OCI-LY1 (cell line): ENCODE measurements around the gene PTGIS.

Experiments
- H2AFZ ChIP-seq: fragments of 200-600 bp; sonication (generic), shearing (Covaris generic); 2 replicates; pipeline ENCODE4 v1.6.0; 2014; ENCODE audit warnings: antibody characterized with exemption, mild to moderate bottlenecking, low read length
- H3F3A ChIP-seq: fragments of 200-600 bp; sonication (generic), shearing (Covaris generic); 2 replicates; pipeline ENCODE4 v1.6.0; 2014; ENCODE audit warnings: mild to moderate bottlenecking, antibody characterized with exemption, low read length, moderate library complexity; ENCODE audit not compliant: insufficient read depth
- H3K27ac ChIP-seq: fragments of 200-600 bp; sonication (generic); 2 replicates; pipeline ENCODE4 v1.5.1; 2014; ENCODE audit warnings: low read length, mixed run types, mild to moderate bottlenecking, low read depth; ENCODE audit not compliant: poor library complexity, severe bottlenecking
- H3K27me3 ChIP-seq: fragments of 200-600 bp; sonication (generic); 2 replicates; pipeline ENCODE4 v1.6.0; 2014; ENCODE audit warnings: antibody characterized with exemption, mild to moderate bottlenecking, low read length, moderate library complexity; ENCODE audit not compliant: insufficient read depth
- H3K36me3 ChIP-seq: fragments of 200-600 bp; sonication (generic); 2 replicates; pipeline ENCODE4 v1.6.1; 2014; ENCODE audit warnings: mild to moderate bottlenecking, antibody characterized with exemption, low read length, moderate library complexity, mixed read lengths; ENCODE audit not compliant: insufficient read depth
- H3K4me1 ChIP-seq: fragments of 200-600 bp; sonication (generic); 2 replicates; pipeline ENCODE4 v1.5.1; 2014; ENCODE audit warnings: mild to moderate bottlenecking, low read length, moderate library complexity; ENCODE audit not compliant: insufficient read depth, severe bottlenecking
- H3K4me2 ChIP-seq: fragments of 200-600 bp; sonication (generic), shearing (Covaris generic); 2 replicates; pipeline ENCODE4 v1.6.1; 2014; ENCODE audit warnings: low read length
- H3K4me3 ChIP-seq: fragments of 200-600 bp; sonication (generic); 2 replicates; pipeline ENCODE4 v1.5.1; 2014; ENCODE audit warnings: low read length, low read depth, mild to moderate bottlenecking, mixed read lengths; ENCODE audit not compliant: poor library complexity, severe bottlenecking
- H3K79me2 ChIP-seq: fragments of 200-600 bp; shearing (Covaris generic); 2 replicates; pipeline ENCODE4 v1.6.1; 2016; ENCODE audit warnings: mixed run types, low read length, mixed read lengths; ENCODE audit not compliant: insufficient read depth
- H3K9ac ChIP-seq: fragments of 200-600 bp; sonication (generic), shearing (Covaris generic); 2 replicates; pipeline ENCODE4 v1.6.1; 2014; ENCODE audit warnings: mild to moderate bottlenecking, low read length, mixed read lengths
- H3K9me2 ChIP-seq: fragments of 200-600 bp; sonication (generic), shearing (Covaris generic); 2 replicates; pipeline ENCODE4 v1.6.1; 2014; ENCODE audit warnings: low read depth, mild to moderate bottlenecking, low read length, mixed read lengths
- H3K9me3 ChIP-seq: fragments of 200-600 bp; shearing (Covaris generic); 2 replicates; pipeline ENCODE4 v1.6.1; 2014; ENCODE audit warnings: low read length, mixed read lengths
- H4K20me1 ChIP-seq: fragments of 200-600 bp; sonication (generic), shearing (Covaris generic); 2 replicates; pipeline ENCODE4 v1.6.0; 2016; ENCODE audit warnings: mild to moderate bottlenecking, low read length; ENCODE audit not compliant: insufficient read depth
- EZH2 ChIP-seq: fragments of 200-600 bp; sonication (generic), shearing (Covaris generic); IDR thresholded peaks from 2 replicates; pipeline ENCODE4 v1.8.0; 2017; ENCODE audit warnings: borderline replicate concordance, mixed run types, mild to moderate bottlenecking, antibody characterized with exemption, low read length, moderate library complexity, mixed read lengths
- TF ChIP-seq, protein P1 (sequence below): fragments of 200-600 bp; sonication (generic), shearing (Covaris generic); IDR thresholded peaks from 2 replicates; pipeline ENCODE4 v1.5.1; 2017; ENCODE audit warnings: mild to moderate bottlenecking, antibody characterized with exemption, low read length, moderate library complexity, mixed read lengths

Gene PTGIS

DNA sequence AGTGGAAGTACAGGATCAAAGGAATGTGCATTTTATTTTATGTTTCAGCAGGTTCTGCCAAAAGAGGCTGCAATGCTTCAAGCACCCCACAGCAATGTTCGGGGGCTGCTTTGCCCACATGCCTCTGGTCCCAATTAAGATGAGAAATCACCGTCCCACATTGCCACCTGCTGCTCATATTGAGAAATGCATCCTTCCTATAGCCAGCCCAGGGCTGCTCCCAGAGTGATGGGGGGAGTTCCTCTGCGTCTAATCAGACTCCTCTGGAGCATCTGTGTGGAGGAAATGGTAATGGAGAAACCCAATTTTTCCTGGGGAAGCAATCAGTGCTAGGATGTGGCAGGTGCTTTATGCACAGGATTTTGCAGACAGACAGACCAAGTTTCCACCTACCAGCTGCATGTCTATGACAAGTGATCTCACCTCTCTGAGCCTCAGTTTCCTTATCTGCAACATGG is 33.7 kb downstream of the PTGIS start:
- Histone ChIP-seq H3K79me2 (no peaks in the 10 kb centered on the region), H3K9ac (no peak overlapping the region), H3F3A (0 out of 2 replicates have a peak, but pooled peaks cover 3% of the 10 kb centered on the region), H3K36me3 (no peaks in the 10 kb centered on the region; the same call in 1 of the 2 replicates), H4K20me1 (no peaks in the 10 kb centered on the region), H2AFZ (no peak overlapping the region), H3K9me2 (no peaks in the 10 kb centered on the region), H3K4me2 (0 out of 2 replicates have a peak overlapping the region, but pooled peaks have one; percentile 11), H3K9me3 (no peaks in the 10 kb centered on the region; the same call in 1 of the 2 replicates), H3K4me3 (no peak overlapping the region), H3K4me1 (no peaks in the 10 kb centered on the region), H3K27me3 (no peaks in the 10 kb centered on the region; the same call in 1 of the 2 replicates), H3K27ac (no peak overlapping the region)
- TF ChIP-seq, protein P1, sequence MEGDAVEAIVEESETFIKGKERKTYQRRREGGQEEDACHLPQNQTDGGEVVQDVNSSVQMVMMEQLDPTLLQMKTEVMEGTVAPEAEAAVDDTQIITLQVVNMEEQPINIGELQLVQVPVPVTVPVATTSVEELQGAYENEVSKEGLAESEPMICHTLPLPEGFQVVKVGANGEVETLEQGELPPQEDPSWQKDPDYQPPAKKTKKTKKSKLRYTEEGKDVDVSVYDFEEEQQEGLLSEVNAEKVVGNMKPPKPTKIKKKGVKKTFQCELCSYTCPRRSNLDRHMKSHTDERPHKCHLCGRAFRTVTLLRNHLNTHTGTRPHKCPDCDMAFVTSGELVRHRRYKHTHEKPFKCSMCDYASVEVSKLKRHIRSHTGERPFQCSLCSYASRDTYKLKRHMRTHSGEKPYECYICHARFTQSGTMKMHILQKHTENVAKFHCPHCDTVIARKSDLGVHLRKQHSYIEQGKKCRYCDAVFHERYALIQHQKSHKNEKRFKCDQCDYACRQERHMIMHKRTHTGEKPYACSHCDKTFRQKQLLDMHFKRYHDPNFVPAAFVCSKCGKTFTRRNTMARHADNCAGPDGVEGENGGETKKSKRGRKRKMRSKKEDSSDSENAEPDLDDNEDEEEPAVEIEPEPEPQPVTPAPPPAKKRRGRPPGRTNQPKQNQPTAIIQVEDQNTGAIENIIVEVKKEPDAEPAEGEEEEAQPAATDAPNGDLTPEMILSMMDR: peak; percentile 88
- no peak for TF ChIP-seq EZH2

DNA sequence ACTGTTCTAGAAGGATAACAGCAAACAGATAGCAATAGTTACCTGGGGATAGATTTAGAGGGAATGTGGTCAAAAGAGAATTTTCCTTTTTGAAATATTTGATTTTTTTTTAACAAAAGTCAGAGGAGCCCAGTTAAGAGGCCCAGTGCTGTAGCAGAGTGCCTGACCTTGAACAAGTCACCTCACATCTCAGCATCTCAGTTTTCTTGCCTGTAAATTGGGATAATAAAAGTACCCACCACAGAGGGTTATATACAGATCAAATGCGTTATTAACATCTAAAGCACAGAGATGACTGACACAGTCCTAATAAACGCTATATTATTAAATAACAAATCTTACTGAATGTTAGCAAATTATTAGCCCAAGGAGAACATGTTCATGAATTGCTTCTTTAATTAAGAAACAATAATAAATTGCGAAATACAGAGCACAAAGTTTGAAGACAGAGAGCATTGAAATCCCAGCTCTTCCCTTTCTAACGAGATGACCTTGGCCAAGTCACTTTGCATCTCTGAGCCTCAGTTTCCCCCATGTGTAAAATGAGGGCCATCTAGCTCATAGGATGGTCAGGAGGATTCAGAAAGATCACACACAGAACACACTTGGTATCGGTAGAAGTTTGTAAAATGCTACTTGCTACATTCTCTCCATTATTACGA is 35.5 kb downstream of the PTGIS start:
- H3K4me1 ChIP-seq: no peaks in the 10 kb centered on the region
- H3K79me2 ChIP-seq: no peaks in the 10 kb centered on the region

DNA sequence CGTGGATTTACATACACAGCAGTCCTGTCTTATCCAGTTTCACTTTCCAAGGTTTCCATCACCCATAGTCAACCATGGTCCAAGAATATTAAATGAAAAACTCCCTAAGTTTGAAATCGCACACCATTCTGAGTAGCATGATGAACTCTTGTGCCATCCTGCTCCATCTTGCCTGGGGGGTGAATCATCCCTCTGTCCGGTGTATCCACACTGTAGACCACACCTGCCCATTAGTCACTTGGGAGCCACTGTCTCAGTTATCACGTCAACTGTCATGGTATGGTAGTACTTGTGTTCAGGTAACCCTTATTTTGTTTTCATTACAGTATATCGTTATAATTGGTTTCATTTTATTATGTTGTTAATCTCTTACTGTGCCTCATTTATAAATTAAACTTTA is 38.5 kb downstream of the PTGIS start:
- no peak overlapping the region for H3K9ac ChIP-seq
- no peaks in the 10 kb centered on the region; the same call in 1 of the 2 replicates for H3K36me3 ChIP-seq
- no peaks in the 10 kb centered on the region for H3K9me2 ChIP-seq
- H3K4me3 ChIP-seq: no peak overlapping the region
- H3K9me3 ChIP-seq: peaks cover 3% of the 10 kb centered on the region; the same call in 1 of the 2 replicates
- H4K20me1 ChIP-seq: no peaks in the 10 kb centered on the region
- H3F3A ChIP-seq: no peaks in the 10 kb centered on the region
- H2AFZ ChIP-seq: no peak overlapping the region
- TF ChIP-seq EZH2: no peak
- H3K79me2 ChIP-seq: no peaks in the 10 kb centered on the region
- H3K4me2 ChIP-seq: no peak overlapping the region
- peaks cover 4% of the 10 kb centered on the region; the same call in 1 of the 2 replicates for H3K27me3 ChIP-seq
- H3K4me1 ChIP-seq: no peaks in the 10 kb centered on the region
- H3K27ac ChIP-seq: no peak overlapping the region

More for the DNA sequence above, 35.5 kb downstream of the PTGIS start:
- Histone ChIP-seq H3K4me3 (no peak overlapping the region), H2AFZ (no peak overlapping the region), H3K27me3 (no peaks in the 10 kb centered on the region; the same call in 1 of the 2 replicates), H3F3A (0 out of 2 replicates have a peak, but pooled peaks cover 3% of the 10 kb centered on the region), H3K4me2 (no peak overlapping the region), H3K9ac (no peak overlapping the region), H3K9me3 (no peaks in the 10 kb centered on the region), H3K27ac (no peak overlapping the region), H3K9me2 (no peaks in the 10 kb centered on the region), H4K20me1 (no peaks in the 10 kb centered on the region), H3K36me3 (no peaks in the 10 kb centered on the region)
- TF ChIP-seq, protein P1: no peak
- TF ChIP-seq EZH2: no peak
